SU-DHL-6 (cell line): ENCODE results near the gene PRKCE.

Experiments used
- H2AFZ ChIP-seq: fragments of 200-600 bp; sonication (generic); 2 replicates; pipeline ENCODE4 v1.6.1; 2014; ENCODE audit warnings: low read depth, mild to moderate bottlenecking, moderate library complexity, mixed read lengths, antibody characterized with exemption, low read length; ENCODE audit not compliant: severe bottlenecking
- H3F3A ChIP-seq: fragments of 200-600 bp; shearing (Covaris generic); 2 replicates; pipeline ENCODE4 v1.6.0; 2016; ENCODE audit warnings: antibody characterized with exemption, mild to moderate bottlenecking; ENCODE audit not compliant: insufficient read depth
- H3K27ac ChIP-seq: fragments of 200-600 bp; sonication (generic); 2 replicates; pipeline ENCODE4 v1.5.1; 2016; ENCODE audit warnings: low read depth, mild to moderate bottlenecking, low read length, moderate library complexity, mixed read lengths
- H3K27me3 ChIP-seq: fragments of 200-600 bp; sonication (generic), shearing (Covaris generic); 2 replicates; pipeline ENCODE4 v1.6.0; 2014; ENCODE audit warnings: mild to moderate bottlenecking, low read length
- H3K36me3 ChIP-seq: fragments of 200-600 bp; sonication (generic); 2 replicates; pipeline ENCODE4 v1.6.1; 2014; ENCODE audit warnings: mild to moderate bottlenecking, low read length, mixed read lengths
- H3K4me2 ChIP-seq: fragments of 300-600, 200-600 bp; shearing (Covaris generic), sonication (generic); 2 replicates; pipeline ENCODE4 v1.6.0; 2014; ENCODE audit warnings: low read length, low read depth, mild to moderate bottlenecking; ENCODE audit not compliant: poor library complexity, severe bottlenecking
- H3K4me3 ChIP-seq: fragments of 200-600 bp; sonication (generic); 2 replicates; pipeline ENCODE4 v1.5.1; 2014; ENCODE audit warnings: antibody characterized with exemption, low read length, mild to moderate bottlenecking, mixed read lengths; ENCODE audit not compliant: insufficient read depth, poor library complexity, severe bottlenecking
- H3K79me2 ChIP-seq: fragments of 200-600 bp; sonication (generic); 2 replicates; pipeline ENCODE4 v1.6.1; 2014; ENCODE audit warnings: mild to moderate bottlenecking, low read length, moderate library complexity; ENCODE audit not compliant: insufficient read depth
- H3K9ac ChIP-seq: fragments of 200-600 bp; sonication (generic); 2 replicates; pipeline ENCODE4 v1.7.0; 2014; ENCODE audit warnings: mild to moderate bottlenecking, low read length
- H3K9me2 ChIP-seq: fragments of 200-600 bp; sonication (generic); replicated peaks from 2 replicates; pipeline ENCODE4 v1.6.1; 2014; ENCODE audit warnings: low read length; ENCODE audit not compliant: insufficient read depth
- H3K9me3 ChIP-seq: fragments of 200-600 bp; sonication (generic); 2 replicates; pipeline ENCODE4 v1.6.1; 2014; ENCODE audit warnings: low read length, mixed read lengths; ENCODE audit not compliant: insufficient read depth
- H4K20me1 ChIP-seq: fragments of 200-600 bp; sonication (generic); 2 replicates; pipeline ENCODE4 v1.6.1; 2014; ENCODE audit warnings: low read depth, mild to moderate bottlenecking, antibody characterized with exemption, low read length, moderate library complexity, mixed read lengths
- CTCF ChIP-seq: fragments of 200-600 bp; sonication (generic); IDR thresholded peaks from one replicate; pipeline ENCODE4 v1.5.1; 2017; ENCODE audit warnings: antibody characterized with exemption, mild to moderate bottlenecking, low read length, moderate library complexity; ENCODE audit not compliant: insufficient read depth, poor library complexity, severe bottlenecking
- EZH2phosphoT487 ChIP-seq: fragments of 200-600 bp; sonication (generic), shearing (Covaris generic); conservative IDR thresholded peaks from 2 replicates; pipeline ENCODE4 v1.6.1; 2018; ENCODE audit warnings: mild to moderate bottlenecking, antibody characterized with exemption, low read length, moderate library complexity, mixed read lengths

The PRKCE gene

GRCh38 chr2:45954233-45954850 is 302.9 kb downstream of the PRKCE start:
- H3K36me3 ChIP-seq, result no peaks in the 10 kb centered on the region
- no peaks in the 10 kb centered on the region for H3K27me3 ChIP-seq
- H3K9me2 ChIP-seq, result no peaks in the 10 kb centered on the region
- no peak overlapping the region for H2AFZ ChIP-seq
- no peaks in the 10 kb centered on the region for H3K79me2 ChIP-seq
- H3K4me3 ChIP-seq, result no peak overlapping the region
- TF ChIP-seq CTCF (no peak), EZH2phosphoT487 (no peak)
- no peak overlapping the region for H3K4me2 ChIP-seq
- H3K27ac ChIP-seq, result no peak overlapping the region
- no peak overlapping the region for H3K9ac ChIP-seq
- H4K20me1 ChIP-seq, result no peaks in the 10 kb centered on the region
- no peaks in the 10 kb centered on the region for H3K9me3 ChIP-seq
- H3F3A ChIP-seq, result no peaks in the 10 kb centered on the region

- Histone ChIP-seq H3K79me2 (no peaks in the 10 kb centered on the region), H3K36me3 (no peaks in the 10 kb centered on the region), H3K4me2 (no peak overlapping the region), H3K9ac (no peak overlapping the region), H3K9me2 (no peaks in the 10 kb centered on the region), H3K27me3 (no peaks in the 10 kb centered on the region), H3K27ac (no peak overlapping the region), H3K9me3 (no peaks in the 10 kb centered on the region), H4K20me1 (no peaks in the 10 kb centered on the region), H2AFZ (no peak overlapping the region), H3F3A (no peaks in the 10 kb centered on the region), H3K4me3 (no peak overlapping the region)
- TF ChIP-seq CTCF, result no peak
- TF ChIP-seq EZH2phosphoT487, result no peak
Measured at GRCh38 chr2:45957533-45958227, 306.2 kb downstream of the PRKCE start.

GRCh38 chr2:45960057-45960863 is 308.8 kb downstream of the PRKCE start:
- TF ChIP-seq EZH2phosphoT487 (no peak), CTCF (no peak)
- Histone ChIP-seq H4K20me1 (no peaks in the 10 kb centered on the region), H3K36me3 (no peaks in the 10 kb centered on the region), H3K4me2 (no peak overlapping the region), H2AFZ (no peak overlapping the region), H3K4me3 (no peak overlapping the region), H3K9ac (no peak overlapping the region), H3K9me2 (no peaks in the 10 kb centered on the region), H3K9me3 (no peaks in the 10 kb centered on the region), H3K27ac (no peak overlapping the region), H3K79me2 (no peaks in the 10 kb centered on the region), H3F3A (no peaks in the 10 kb centered on the region), H3K27me3 (no peaks in the 10 kb centered on the region)
